Endothelial cell of umbilical vein (primary cell): ENCODE results near the gene PELI2. TPM values are rescaled to one million over a fixed set of nuclear protein-coding genes. Genes with fewer than 3 reads are reported as not detected.

ENCODE experiments used
- BruUV-seq: library from RNA; stranded (reverse); fragments of 400-500 nt; replicated peaks from 2 replicates; lab custom pipeline; 2021; lab: Mats Ljungman, UMichigan
- CTCF ChIA-PET: fragments of 300-600, 350-600 bp; sonication (Branson Sonifier 250); formaldehyde crosslinking; loops from one replicate; lab custom pipeline; 2021; ENCODE audit warnings: antibody characterized with exemption, inconsistent platforms; lab: Charles Lee
- POLR2A ChIA-PET: fragments of 300-600, 350-600 bp; sonication (Branson Sonifier 250); formaldehyde crosslinking; loops from one replicate; lab custom pipeline; 2021; ENCODE audit warnings: antibody characterized with exemption, inconsistent platforms; lab: Charles Lee
- DNase-seq: peaks from one replicate; pipeline ENCODE4 v3.0.0-alpha.2; 2011; ENCODE audit warnings: low read depth, low spot score
- FAIRE-seq: peaks from 2 replicates; lab custom pipeline; 2011; peaks lifted over from hg19 to GRCh38; lab: Jason Lieb, UNC
- H2AFZ ChIP-seq: 2 replicates; pipeline ENCODE4 v1.6.0; 2012; ENCODE audit warnings: low read depth, low read length, control low read depth, inconsistent platforms
- H3K27ac ChIP-seq: 2 replicates; pipeline ENCODE4 v1.5.1; 2011; ENCODE audit warnings: low read depth, mild to moderate bottlenecking, control low read depth, low read length, moderate library complexity; ENCODE audit not compliant: insufficient read depth
- H3K27me3 ChIP-seq, 2 experiments: 2 replicates each; pipeline versions ENCODE4 v1.6.0 to v1.6.1; 2011; ENCODE audit warnings: low read length in 2 of 2, mixed read lengths in 1 of 2; ENCODE audit not compliant: control insufficient read depth in 2 of 2, insufficient read depth in 2 of 2
- H3K36me3 ChIP-seq, 2 experiments: 2 replicates in 1 of 2; 3 replicates in 1 of 2; pipeline ENCODE4 v1.5.1; 2011; ENCODE audit warnings: low read length in 2 of 2, mild to moderate bottlenecking in 1 of 2, moderate library complexity in 1 of 2; ENCODE audit not compliant: control insufficient read depth in 2 of 2, insufficient read depth in 2 of 2; ENCODE audit errors: extremely low read depth in 1 of 2
- H3K4me1 ChIP-seq: 3 replicates; pipeline ENCODE4 v1.5.1; 2011; ENCODE audit warnings: mild to moderate bottlenecking, low read length; ENCODE audit not compliant: control insufficient read depth, insufficient read depth; ENCODE audit errors: extremely low read depth
- H3K4me2 ChIP-seq: 2 replicates; pipeline ENCODE4 v1.6.1; 2011; ENCODE audit warnings: low read length, control low read depth, mixed read lengths; ENCODE audit not compliant: insufficient read depth
- H3K4me3 ChIP-seq, 3 experiments: fragments of 200-600 bp in 1 of 3; sonication (generic), shearing (Covaris generic) in 1 of 3; replicated peaks in 1 of 3; 2 replicates each; pipeline ENCODE4 v1.5.1; 2011 to 2016; ENCODE audit warnings: control low read depth in 3 of 3, low read length in 3 of 3, mild to moderate bottlenecking in 2 of 3, inconsistent platforms in 1 of 3, low read depth in 1 of 3, moderate library complexity in 1 of 3; ENCODE audit not compliant: insufficient read depth in 1 of 3
- H3K79me2 ChIP-seq: 2 replicates; pipeline ENCODE4 v1.6.0; 2012; ENCODE audit warnings: low read length, inconsistent platforms; ENCODE audit not compliant: control insufficient read depth, insufficient read depth
- H3K9ac ChIP-seq: replicated peaks from 2 replicates; pipeline ENCODE3; 2011; ENCODE audit warnings: low read length, control low read depth; ENCODE audit not compliant: insufficient read depth; ENCODE audit errors: extremely low read depth
- H3K9me1 ChIP-seq: replicated peaks from 3 replicates; pipeline ENCODE4 v1.6.0; 2011; ENCODE audit warnings: mild to moderate bottlenecking, low read length; ENCODE audit not compliant: control insufficient read depth, insufficient read depth; ENCODE audit errors: extremely low read depth
- H3K9me3 ChIP-seq: replicated peaks from 2 replicates; pipeline ENCODE4 v1.5.1; 2012; ENCODE audit warnings: low read length, inconsistent platforms; ENCODE audit not compliant: control insufficient read depth, insufficient read depth
- H4K20me1 ChIP-seq: replicated peaks from 2 replicates; pipeline ENCODE3; 2011; ENCODE audit warnings: mild to moderate bottlenecking, low read length; ENCODE audit not compliant: control insufficient read depth, insufficient read depth; ENCODE audit errors: extremely low read depth
- EZH2 ChIP-seq: IDR thresholded peaks from 2 replicates; pipeline ENCODE4 v1.6.1; 2012; ENCODE audit warnings: borderline replicate concordance, low read depth, mild to moderate bottlenecking, moderate library complexity, low read length, inconsistent platforms; ENCODE audit not compliant: severe bottlenecking
- FOS ChIP-seq: IDR thresholded peaks from 2 replicates; pipeline ENCODE4 v1.6.1; 2011; ENCODE audit warnings: mild to moderate bottlenecking, low read length, moderate library complexity, borderline replicate concordance; ENCODE audit not compliant: insufficient read depth
- GATA2 ChIP-seq: IDR thresholded peaks from 2 replicates; pipeline ENCODE4 v1.7.0; 2011; ENCODE audit warnings: low read depth, mild to moderate bottlenecking, moderate library complexity, mixed read lengths, low read length; ENCODE audit not compliant: insufficient read length, insufficient read depth
- JUN ChIP-seq: IDR thresholded peaks from 2 replicates; pipeline ENCODE4 v1.6.1; 2011; ENCODE audit warnings: borderline replicate concordance, low read depth; ENCODE audit not compliant: insufficient read length, insufficient read depth
- MYC ChIP-seq: IDR thresholded peaks from one replicate; pipeline ENCODE4 v1.6.1; 2011; ENCODE audit warnings: mild to moderate bottlenecking, low read depth, low read length
- POLR2A ChIP-seq: IDR thresholded peaks from 2 replicates; pipeline ENCODE4 v1.6.1; 2012; ENCODE audit warnings: low read depth, mild to moderate bottlenecking, control low read depth, low read length
- POLR2AphosphoS5 ChIP-seq: IDR thresholded peaks from 2 replicates; pipeline ENCODE4 v1.6.1; 2012; ENCODE audit warnings: low read depth, mild to moderate bottlenecking, control low read depth, low read length, moderate library complexity; ENCODE audit not compliant: insufficient read depth
- dilution Hi-C: fragments of 300-500 bp; cut with MboI; formaldehyde crosslinking; loops from one replicate; pipeline ENCODE4 v1.15.0; 2019; ENCODE audit warnings: low sequenced_read_pairs; ENCODE audit not compliant: extremely low pct_ligation_motif_present
- intact Hi-C: fragments of 100-400 bp; cut with micrococcal nuclease; formaldehyde crosslinking; loops from one replicate; pipeline ENCODE4 v1.10.0; 2022
- polyA plus RNA-seq, 4 experiments: library from polyadenylated mRNA; depleted of rRNA in 3 of 4; stranded (reverse) in 3 of 4; unstranded in 1 of 4; fragments of >200 nt; gene quantifications; 2 replicates each; pipeline versions ENCODE4 v1.2.1 to v1.2.3, GENCODE V29; 2011 to 2012; ENCODE audit warnings: missing spikeins in 1 of 4
- total RNA-seq: library from RNA; stranded (reverse); gene quantifications from 2 replicates; pipeline ENCODE4 v1.2.3, GENCODE V29; 2021
- TF ChIP-seq, protein P1 (sequence below), 2 donors: IDR thresholded peaks; 1 replicate in 1 of 2; 2 replicates in 1 of 2; pipeline ENCODE4 v1.5.1; 2011; ENCODE audit warnings: low read length in 2 of 2, mild to moderate bottlenecking in 2 of 2, moderate library complexity in 2 of 2, control low read depth in 1 of 2, inconsistent platforms in 1 of 2, low read depth in 1 of 2; ENCODE audit not compliant: insufficient read depth in 1 of 2; ENCODE audit errors: extremely low read depth in 1 of 2
- TF ChIP-seq, protein P2 (sequence below): IDR thresholded peaks from 2 replicates; pipeline ENCODE4 v1.6.1; 2011; ENCODE audit not compliant: insufficient read depth, insufficient read length

Gene PELI2
- total and polyA plus RNA-seq, 2 donors (not counting 3 experiments of a cell fraction or from before 2014, with no cell fraction given) = 11.5 to 13.0 TPM

DNA sequence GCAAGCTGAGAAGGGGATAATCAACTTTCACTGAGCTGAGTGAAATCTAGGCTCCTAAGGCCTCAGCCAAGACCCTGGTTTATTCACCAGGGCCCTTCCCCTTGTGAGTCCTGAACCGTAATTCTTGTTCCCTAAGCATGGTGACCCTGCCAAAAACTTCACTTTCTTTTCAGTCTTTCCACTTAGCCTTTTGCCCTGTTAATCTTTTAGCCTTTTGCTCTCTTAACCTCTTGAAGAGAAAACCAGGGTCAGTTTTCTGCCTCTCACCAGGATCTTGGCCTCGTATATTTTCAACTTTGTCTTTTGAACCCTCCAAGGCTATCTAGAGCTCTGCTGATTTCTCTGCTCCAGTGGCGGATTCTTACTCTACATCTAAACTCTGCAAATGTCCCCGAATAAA is 191.0 kb downstream of the PELI2 start:
- DNase-seq (no peak), FAIRE-seq (no peak)
- Histone ChIP-seq H3K9ac (no peak overlapping the region), H3K4me2 (no peak overlapping the region), H3K9me1 (no peaks in the 10 kb centered on the region), H3K4me3 (no peak overlapping the region), H3K4me1 (peaks cover 7% of the 10 kb centered on the region), H2AFZ (no peak overlapping the region), H3K27me3 (no peaks in the 10 kb centered on the region), H3K9me3 (no peaks in the 10 kb centered on the region), H3K27ac (no peak overlapping the region), H3K36me3 (no peaks in the 10 kb centered on the region), H3K79me2 (no peaks in the 10 kb centered on the region), H4K20me1 (no peaks in the 10 kb centered on the region)
- dilution Hi-C loops = no loop called here
- no TSS peak for BruUV-seq
- intact Hi-C loops = no loop called here
- ChIA-PET POLR2A (no interaction called here), CTCF (no interaction called here)
- TF ChIP-seq JUN = no peak
- TF ChIP-seq, protein P1, sequence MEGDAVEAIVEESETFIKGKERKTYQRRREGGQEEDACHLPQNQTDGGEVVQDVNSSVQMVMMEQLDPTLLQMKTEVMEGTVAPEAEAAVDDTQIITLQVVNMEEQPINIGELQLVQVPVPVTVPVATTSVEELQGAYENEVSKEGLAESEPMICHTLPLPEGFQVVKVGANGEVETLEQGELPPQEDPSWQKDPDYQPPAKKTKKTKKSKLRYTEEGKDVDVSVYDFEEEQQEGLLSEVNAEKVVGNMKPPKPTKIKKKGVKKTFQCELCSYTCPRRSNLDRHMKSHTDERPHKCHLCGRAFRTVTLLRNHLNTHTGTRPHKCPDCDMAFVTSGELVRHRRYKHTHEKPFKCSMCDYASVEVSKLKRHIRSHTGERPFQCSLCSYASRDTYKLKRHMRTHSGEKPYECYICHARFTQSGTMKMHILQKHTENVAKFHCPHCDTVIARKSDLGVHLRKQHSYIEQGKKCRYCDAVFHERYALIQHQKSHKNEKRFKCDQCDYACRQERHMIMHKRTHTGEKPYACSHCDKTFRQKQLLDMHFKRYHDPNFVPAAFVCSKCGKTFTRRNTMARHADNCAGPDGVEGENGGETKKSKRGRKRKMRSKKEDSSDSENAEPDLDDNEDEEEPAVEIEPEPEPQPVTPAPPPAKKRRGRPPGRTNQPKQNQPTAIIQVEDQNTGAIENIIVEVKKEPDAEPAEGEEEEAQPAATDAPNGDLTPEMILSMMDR (IDR thresholded peaks at IDR 0.05; ENCODE audit: extremely low read depth in 1 of 2, insufficient read depth in 1 of 2, low read depth in 1 of 2, low read length in 2 of 2) = no peak
- TF ChIP-seq, protein P2, sequence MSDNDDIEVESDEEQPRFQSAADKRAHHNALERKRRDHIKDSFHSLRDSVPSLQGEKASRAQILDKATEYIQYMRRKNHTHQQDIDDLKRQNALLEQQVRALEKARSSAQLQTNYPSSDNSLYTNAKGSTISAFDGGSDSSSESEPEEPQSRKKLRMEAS = no peak
- TF ChIP-seq POLR2A = no peak
- no peak for TF ChIP-seq FOS
- TF ChIP-seq EZH2 = no peak
- TF ChIP-seq MYC = no peak
- no peak for TF ChIP-seq POLR2AphosphoS5
- TF ChIP-seq GATA2 = no peak
